Lower leg skin (tissue), 4 donors: ENCODE measurements around the gene ATP5F1D. TPM values are rescaled to one million over a fixed set of nuclear protein-coding genes. Genes with fewer than 3 reads are reported as not detected.

Experiments
- DNase-seq, 2 donors: peaks; one replicate each; pipeline ENCODE4 v3.0.0-alpha.2; 2019; ENCODE audit warnings: low spot score in 2 of 2
- H3K4me3 ChIP-seq: fragments of 200-600 bp; sonication (generic); 2 replicates; pipeline ENCODE4 v1.5.1; 2017; ENCODE audit warnings: mild to moderate bottlenecking, low read depth; ENCODE audit not compliant: poor library complexity, severe bottlenecking
- CTCF ChIP-seq, 3 donors: fragments of 450-650 bp; IDR thresholded peaks; one replicate each; pipeline ENCODE4 v1.5.1; 2016; ENCODE audit warnings: antibody characterized with exemption in 3 of 3, mild to moderate bottlenecking in 3 of 3, moderate library complexity in 2 of 3
- POLR2A ChIP-seq, 2 donors: fragments of 450-650 bp; IDR thresholded peaks; one replicate each; pipeline ENCODE4 v1.6.1; 2016 to 2017; ENCODE audit warnings: antibody characterized with exemption in 2 of 2, mild to moderate bottlenecking in 1 of 2, moderate library complexity in 1 of 2
- WGBS, 2 donors: methylation state at CpG; one replicate each; pipeline ENCODE4 v1.1.5; 2018; 5-methylcytosine and 5-hydroxymethylcytosine counted together
- intact Hi-C: fragments of 100-400 bp; cut with DNase I; formaldehyde crosslinking; loops from one replicate; pipeline ENCODE4 v1.15.0; 2023; ENCODE audit warnings: low total_unique reads
- total RNA-seq, 4 donors: library from RNA; depleted of rRNA; stranded (reverse); fragments of >200 nt; gene quantifications; one replicate each; pipeline ENCODE4 v1.1.0, GENCODE V29; 2016

The ATP5F1D gene
- total RNA-seq, 4 donors from 2014 or later: 121 to 198 (median 146) TPM

DNA sequence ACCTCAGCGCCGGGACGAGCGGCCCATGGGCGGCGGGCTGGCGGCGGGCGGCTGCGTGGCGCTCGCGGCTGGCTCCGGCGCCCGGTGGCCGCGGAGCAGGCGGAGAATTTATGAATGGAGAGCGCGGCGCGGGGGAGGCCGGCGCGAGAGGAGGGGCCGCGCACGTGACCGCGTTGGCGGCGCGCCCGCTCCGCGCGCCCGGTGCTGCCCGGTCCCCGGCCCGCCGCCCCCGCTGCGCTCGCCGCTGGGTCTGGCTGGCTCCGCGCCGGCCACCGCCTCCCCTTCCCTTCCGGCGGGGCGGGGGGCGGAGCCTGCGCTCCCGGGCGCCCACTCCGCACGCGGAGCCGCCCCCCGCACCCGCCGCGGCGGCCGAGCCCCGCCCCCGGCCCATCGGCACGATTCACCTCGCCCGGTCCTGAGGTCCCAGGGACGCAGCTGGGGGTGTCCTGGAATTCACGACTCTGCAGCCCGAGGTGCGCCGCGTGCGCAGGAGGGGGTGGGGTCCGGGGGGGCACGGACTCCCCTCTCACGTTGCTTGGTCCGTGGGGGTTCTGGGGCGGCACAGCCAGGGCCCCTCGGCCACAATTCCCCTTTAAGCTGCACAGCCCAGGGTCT lies 3.7 kb upstream of the ATP5F1D start, which contains the start of gene CBARP:
Gene CBARP (minus strand): TSS at position 252 of the 615 bp plus-strand sequence. CDS start 1,905 bp downstream, outside the sequence.
- intact Hi-C loops: no loop called here
- H3K4me3 ChIP-seq: peak within 1 kb of the TSS; percentile 4
- TF ChIP-seq CTCF (IDR thresholded peaks at IDR 0.05): no peak
- no peak for TF ChIP-seq POLR2A (IDR thresholded peaks at IDR 0.05)
- WGBS, 2 donors: 0 to 1% methylated on average over 39 to 54 of the region's 87 CpGs
- no peak for DNase-seq

GRCh38 chr19:1238369-1239303 lies 2.9 kb upstream of the ATP5F1D start:
- DNase-seq: no peak
- intact Hi-C loops: no loop called here
- TF ChIP-seq CTCF (IDR thresholded peaks at IDR 0.05): no peak
- no peak for TF ChIP-seq POLR2A (IDR thresholded peaks at IDR 0.05)
- 63 to 65% methylated on average over 33 to 34 of the region's 34 CpGs for WGBS, 2 donors
- H3K4me3 ChIP-seq: no peak overlapping the region

DNA sequence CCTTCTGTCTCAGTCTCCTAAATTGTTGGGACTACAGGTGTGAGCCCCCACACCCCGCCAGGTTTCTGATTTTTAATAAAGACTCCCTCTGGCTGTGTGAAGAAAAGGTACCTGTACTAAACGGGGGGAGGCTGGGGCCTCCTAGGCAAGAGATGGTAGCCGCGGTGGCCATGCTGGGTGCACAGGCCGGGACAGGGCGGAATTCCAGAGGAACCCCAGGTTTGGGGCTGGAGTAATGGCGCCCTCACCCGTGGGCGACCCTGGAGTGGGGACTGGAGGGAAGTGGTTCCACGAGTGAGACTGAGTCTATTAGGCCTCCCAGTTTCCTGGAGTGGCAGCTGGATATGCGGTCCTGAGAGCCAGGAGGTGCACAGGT lies 2.1 kb upstream of the ATP5F1D start:
- no peak for DNase-seq
- intact Hi-C loops: no loop called here
- H3K4me3 ChIP-seq: no peak overlapping the region
- 74 to 84% methylated on average over 11 of the region's 11 CpGs for WGBS, 2 donors
- TF ChIP-seq POLR2A (IDR thresholded peaks at IDR 0.05) (no peak), CTCF (IDR thresholded peaks at IDR 0.05) (no peak)

- peak; percentile 69 to 96 for DNase-seq
- WGBS, 2 donors: 9 to 12% methylated on average over 36 to 81 of the region's 84 CpGs
- no peak overlapping the region for H3K4me3 ChIP-seq
- intact Hi-C loops: no loop called here
- TF ChIP-seq POLR2A (IDR thresholded peaks at IDR 0.05) (no peak), CTCF (IDR thresholded peaks at IDR 0.05) (no peak)
Measured at GRCh38 chr19:1239796-1240737, 1.5 kb upstream of the ATP5F1D start.

- TF ChIP-seq CTCF (IDR thresholded peaks at IDR 0.05) (no peak), POLR2A (IDR thresholded peaks at IDR 0.05) (no peak)
- intact Hi-C loops: no loop called here
- no peak for DNase-seq
- 52 to 58% methylated on average over 12 to 15 of the region's 15 CpGs for WGBS, 2 donors
- H3K4me3 ChIP-seq: no peak overlapping the region
Measured at GRCh38 chr19:1240925-1241324, 626 bp upstream of the ATP5F1D start.
